Transverse colon (tissue), 4 donors: ENCODE data around the gene CLEC4A. TPM values are rescaled to one million over a fixed set of nuclear protein-coding genes. Genes with fewer than 3 reads are reported as not detected.

Source experiments
- DNase-seq: peaks from one replicate; pipeline ENCODE4 v3.0.0-alpha.2; 2019
- H3K27ac ChIP-seq, 4 donors: fragments of 200-600 bp; sonication (generic); 2 replicates each; pipeline ENCODE4 v1.5.1; 2016 to 2018; ENCODE audit warnings: inconsistent platforms in 4 of 4
- H3K27me3 ChIP-seq: fragments of 200-600 bp; sonication (generic); 2 replicates; pipeline ENCODE4 v1.5.1; 2017; ENCODE audit warnings: inconsistent platforms
- H3K36me3 ChIP-seq, 4 donors: fragments of 200-600 bp; sonication (generic); 2 replicates each; pipeline ENCODE4 v1.5.1; 2017 to 2019; ENCODE audit warnings: inconsistent platforms in 4 of 4
- H3K4me1 ChIP-seq, 4 donors: fragments of 200-600 bp; sonication (generic); 2 replicates each; pipeline ENCODE4 v1.5.1; 2017 to 2020; ENCODE audit warnings: inconsistent platforms in 4 of 4
- H3K4me3 ChIP-seq, 4 donors: fragments of 200-600 bp; sonication (generic); 1 replicate in 1 of 4; 2 replicates in 3 of 4; pipeline versions ENCODE4 v1.5.1 to v1.6.1; 2017 to 2019; ENCODE audit warnings: inconsistent platforms in 4 of 4
- H3K9me3 ChIP-seq, 2 donors: fragments of 200-600 bp; sonication (generic); 2 replicates each; pipeline ENCODE4 v1.5.1; 2017 to 2019; ENCODE audit warnings: inconsistent platforms in 2 of 2
- CTCF ChIP-seq, 5 experiments: fragments of 200-600 bp in 3 of 5; fragments of 450-650 bp in 2 of 5; sonication (generic) in 3 of 5; IDR thresholded peaks; 1 replicate in 2 of 5; 2 replicates in 3 of 5; pipeline ENCODE4 v1.5.1; 2016 to 2017; ENCODE audit warnings: antibody characterized with exemption in 5 of 5, inconsistent platforms in 3 of 5, mild to moderate bottlenecking in 2 of 5, moderate library complexity in 1 of 5
- EP300 ChIP-seq: sonication (generic); formaldehyde crosslinking; IDR thresholded peaks from one replicate; pipeline ENCODE4 v1.6.1; 2017; ENCODE audit warnings: antibody characterized with exemption, low read depth
- POLR2A ChIP-seq: fragments of 450-650 bp; IDR thresholded peaks from one replicate; pipeline ENCODE4 v1.6.1; 2016; ENCODE audit warnings: antibody characterized with exemption, mild to moderate bottlenecking, moderate library complexity
- POLR2AphosphoS5 ChIP-seq, 3 donors: sonication (generic); formaldehyde crosslinking; IDR thresholded peaks; one replicate each; pipeline ENCODE4 v1.6.1; 2016; ENCODE audit warnings: antibody characterized with exemption in 3 of 3
- WGBS, 2 donors: methylation state at CpG; one replicate each; pipeline ENCODE4 v1.1.5; 2018; ENCODE audit warnings: low coverage in 1 of 2; 5-methylcytosine and 5-hydroxymethylcytosine counted together
- in situ Hi-C, 4 donors: fragments of 200-750 bp; cut with MboI; loops; one replicate each; pipeline versions ENCODE4 v1.15.0 to v1.15.1; 2017; ENCODE audit warnings: low sequenced_read_pairs in 3 of 4, low pct_ligation_motif_present in 1 of 4, low pct_unique_long_range_greater_than_20kb in 1 of 4
- intact Hi-C: fragments of 100-400 bp; cut with DNase I; formaldehyde crosslinking; loops from one replicate; pipeline ENCODE4 v1.15.1; 2023; ENCODE audit warnings: low total_unique reads
- total RNA-seq, 4 donors: library from RNA; depleted of rRNA; stranded (reverse); fragments of >200 nt; gene quantifications; one replicate each; pipeline ENCODE4 v1.1.0, GENCODE V29; 2016

The CLEC4A gene
- total RNA-seq, result 1 to 10 TPM in 1 of 4 donors, under 1 TPM in 1, not detected in 2; 0.55 to 5.1 TPM

GRCh38 chr12:8123124-8123912 is at the start of gene CLEC4A:
TSS of gene CLEC4A (plus strand) at chr12:8123617. CDS start at chr12:8123879, 262 bp downstream.
- WGBS, 2 donors, result 61 to 72% methylated on average over 5 of the region's 5 CpGs
- TF ChIP-seq POLR2A (no peak), CTCF (IDR thresholded peaks at IDR 0.05) (no peak), EP300 (no peak), POLR2AphosphoS5 (IDR thresholded peaks at IDR 0.05) (no peak)
- Histone ChIP-seq H3K27me3 (no peaks in the 10 kb centered on the region), H3K4me3 (no peak within 1 kb of the TSS), H3K9me3 (no peaks in the 10 kb centered on the region), H3K4me1 (no peaks in the 10 kb centered on the region), H3K36me3 (no peaks in the 10 kb centered on the region), H3K27ac (peak within 1 kb of the TSS in 1 of 4 donors; percentile 5)
- in situ Hi-C loops, result loop anchor here in 2 of 4 donors (25.0 kb wide), 1 partner anchor 114 kb away; the partner anchor contains the start of gene FAM90A1 (in 2 of the 2)
- no peak for DNase-seq
- intact Hi-C loops, result no loop called here

- DNase-seq, result no peak
- TF ChIP-seq POLR2AphosphoS5 (IDR thresholded peaks at IDR 0.05) (no peak), EP300 (no peak), CTCF (IDR thresholded peaks at IDR 0.05) (no peak), POLR2A (no peak)
- Histone ChIP-seq H3K9me3 (no peaks in the 10 kb centered on the region), H3K36me3 (no peaks in the 10 kb centered on the region), H3K27ac (no peak overlapping the region), H3K4me3 (no peak overlapping the region), H3K27me3 (no peaks in the 10 kb centered on the region), H3K4me1 (peaks cover 0 to 4% (median under 1%) of the 10 kb centered on the region in 4 donors)
- WGBS, 2 donors, result 87 to 90% methylated on average over 6 of the region's 6 CpGs
- intact Hi-C loops, result no loop called here
- in situ Hi-C loops, result no loop called here
Measured at GRCh38 chr12:8075935-8076334, 47.5 kb upstream of the CLEC4A start.

- intact Hi-C loops, result no loop called here
Measured at GRCh38 chr12:8076366-8076765, 47.1 kb upstream of the CLEC4A start.

More at GRCh38 chr12:8076366-8076765, 47.1 kb upstream of the CLEC4A start:
- in situ Hi-C loops, result no loop called here
- WGBS, 2 donors, result 83 to 88% methylated on average over 4 of the region's 4 CpGs
- Histone ChIP-seq H3K9me3 (no peaks in the 10 kb centered on the region), H3K4me1 (peaks cover 0 to 8% (median 5%) of the 10 kb centered on the region in 4 donors), H3K36me3 (no peaks in the 10 kb centered on the region), H3K27me3 (no peaks in the 10 kb centered on the region), H3K27ac (no peak overlapping the region), H3K4me3 (no peak overlapping the region)
- DNase-seq, result no peak
- TF ChIP-seq POLR2A (no peak), CTCF (IDR thresholded peaks at IDR 0.05) (no peak), POLR2AphosphoS5 (IDR thresholded peaks at IDR 0.05) (no peak), EP300 (no peak)
